GM12872 (cell line): ENCODE measurements around the gene PCNT.

Experiments
- CTCF ChIP-seq: IDR thresholded peaks from 3 replicates; pipeline ENCODE4 v1.5.1; 2011; ENCODE audit warnings: low read depth, mild to moderate bottlenecking, low read length, moderate library complexity; ENCODE audit not compliant: insufficient read depth

Gene PCNT

GRCh38 chr21:46351476-46352163 lies 27.7 kb downstream of the PCNT start:
- no peak for TF ChIP-seq CTCF

- TF ChIP-seq CTCF = no peak
Measured at GRCh38 chr21:46352164-46352515, 28.2 kb downstream of the PCNT start.

GRCh38 chr21:46352913-46353312 lies 29.0 kb downstream of the PCNT start:
- no peak for TF ChIP-seq CTCF

- TF ChIP-seq CTCF = no peak
Measured at GRCh38 chr21:46354046-46354445, 30.1 kb downstream of the PCNT start.

GRCh38 chr21:46354518-46354917 lies 30.6 kb downstream of the PCNT start:
- no peak for TF ChIP-seq CTCF

- TF ChIP-seq CTCF = no peak
Measured at GRCh38 chr21:46355161-46356004, 31.4 kb downstream of the PCNT start.

- no peak for TF ChIP-seq CTCF
Measured at GRCh38 chr21:46356005-46356338, 32.0 kb downstream of the PCNT start.
